Dendritic cell treated with granulocyte-macrophage colony-stimulating factor and Interleukin-4, amounts not matched to agents 40 ng/mL and 50 ng/mL, for 4 days (primary cell): Measurements from ENCODE around the gene CLDN5.

Experiments used
- H3K27ac Mint-ChIP-seq: one replicate; pipeline ENCODE4 v1.8.0; 2022; ENCODE audit warnings: mild to moderate bottlenecking, mixed read lengths
- H3K27me3 Mint-ChIP-seq: one replicate; pipeline ENCODE4 v1.8.0; 2022; ENCODE audit warnings: mild to moderate bottlenecking, mixed read lengths
- H3K36me3 Mint-ChIP-seq: one replicate; pipeline ENCODE4 v1.8.0; 2022; ENCODE audit warnings: low read depth, mixed read lengths
- H3K4me1 Mint-ChIP-seq: one replicate; pipeline ENCODE4 v1.8.0; 2022; ENCODE audit warnings: low read depth, mixed read lengths
- H3K4me3 Mint-ChIP-seq: one replicate; pipeline ENCODE4 v1.8.0; 2022; ENCODE audit warnings: mild to moderate bottlenecking, moderate library complexity, mixed read lengths
- H3K9me3 Mint-ChIP-seq: one replicate; pipeline ENCODE4 v1.8.0; 2022; ENCODE audit warnings: mixed read lengths
- intact Hi-C: fragments of 100-400 bp; cut with micrococcal nuclease; formaldehyde crosslinking; loops from one replicate; pipeline ENCODE4 v1.15.0; 2022

Gene CLDN5

GRCh38 chr22:19524170-19525115 lies at the start of gene CLDN5:
Gene CLDN5 (minus strand): TSS chr22:19524410. CDS start chr22:19524255, 155 bp downstream.
- no peaks in the 10 kb centered on the region for H3K9me3 Mint-ChIP-seq
- H3K4me3 Mint-ChIP-seq = no peak within 1 kb of the TSS
- intact Hi-C loops = no loop called here
- H3K27me3 Mint-ChIP-seq = peaks cover 47% of the 10 kb centered on the region
- no peak within 1 kb of the TSS for H3K27ac Mint-ChIP-seq
- no peaks in the 10 kb centered on the region for H3K36me3 Mint-ChIP-seq
- H3K4me1 Mint-ChIP-seq = peaks cover 12% of the 10 kb centered on the region

DNA sequence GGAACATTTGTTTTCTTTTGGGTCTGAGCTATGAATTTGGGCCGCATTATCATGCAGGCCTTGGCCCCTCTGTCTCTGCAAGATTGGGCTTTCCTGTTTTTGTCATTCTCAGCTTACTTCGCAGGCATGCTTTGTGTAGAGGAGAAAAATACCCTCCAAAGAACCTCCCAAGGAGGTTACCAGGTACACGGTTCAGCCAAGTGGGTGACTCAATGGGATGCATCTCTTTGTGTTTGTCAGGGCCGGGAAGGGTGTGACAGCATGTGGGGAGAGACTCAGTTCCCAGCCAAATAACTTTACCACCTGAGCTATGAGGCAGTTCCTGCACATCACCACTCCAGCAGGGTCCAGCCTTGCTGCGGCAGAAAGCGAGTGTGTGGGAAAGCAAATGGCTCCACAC lies 47.8 kb upstream of the CLDN5 start:
- Mint-ChIP-seq H3K27ac (no peak overlapping the region), H3K4me1 (peaks cover 9% of the 10 kb centered on the region), H3K36me3 (no peaks in the 10 kb centered on the region), H3K9me3 (no peaks in the 10 kb centered on the region), H3K4me3 (no peak overlapping the region), H3K27me3 (no peaks in the 10 kb centered on the region)
- intact Hi-C loops = no loop called here

DNA sequence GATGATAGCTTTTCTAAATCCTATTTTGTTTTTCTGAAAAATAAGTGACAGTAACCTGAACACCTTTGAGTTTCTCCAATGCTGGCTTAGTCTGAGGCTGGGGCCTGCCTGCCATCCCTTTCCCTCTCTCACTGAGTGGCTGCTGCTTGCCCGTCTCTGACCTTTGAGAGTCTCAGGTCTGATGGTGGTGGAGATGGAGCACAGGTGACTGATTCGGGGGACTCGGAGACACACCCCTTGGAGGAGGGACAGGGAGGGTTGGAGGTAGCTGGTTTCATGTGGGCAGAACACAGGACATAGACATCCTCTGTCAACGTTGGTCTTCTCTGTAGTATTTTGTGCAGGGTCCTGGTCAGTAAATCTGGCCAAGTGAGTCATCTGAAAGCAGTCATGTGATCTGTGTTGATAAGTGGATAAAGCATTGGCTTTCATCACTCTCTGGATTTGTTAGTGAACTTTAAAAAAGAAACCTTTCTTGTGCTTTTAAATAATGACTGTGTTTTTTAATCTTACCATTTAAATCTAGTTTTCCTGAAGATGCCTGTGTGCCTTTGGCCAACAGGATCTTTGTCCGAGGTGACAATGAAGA lies 47.1 kb upstream of the CLDN5 start:
- H3K4me1 Mint-ChIP-seq = peaks cover 3% of the 10 kb centered on the region
- no peak overlapping the region for H3K4me3 Mint-ChIP-seq
- H3K27ac Mint-ChIP-seq = no peak overlapping the region
- intact Hi-C loops = no loop called here
- no peaks in the 10 kb centered on the region for H3K9me3 Mint-ChIP-seq
- no peaks in the 10 kb centered on the region for H3K36me3 Mint-ChIP-seq
- H3K27me3 Mint-ChIP-seq = no peaks in the 10 kb centered on the region

DNA sequence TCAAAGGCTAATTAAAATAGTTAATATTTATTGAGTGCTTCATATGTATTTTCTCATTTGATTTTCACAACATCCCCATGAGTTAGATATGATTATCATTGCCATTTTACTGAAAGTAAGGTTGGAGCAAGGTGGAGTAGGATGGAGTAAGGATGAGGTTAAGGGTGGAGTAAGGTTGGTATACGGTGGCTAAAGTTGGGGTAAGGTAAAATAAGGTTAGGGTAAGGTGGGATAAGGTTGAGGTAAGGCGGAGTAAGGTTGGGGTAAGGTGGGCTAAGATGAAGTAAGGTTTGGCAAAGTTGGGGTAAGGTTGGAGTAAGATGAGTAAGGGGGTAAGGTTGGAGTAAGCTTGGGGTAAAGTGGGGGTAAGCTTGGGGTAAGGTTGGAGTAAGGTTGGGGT lies 45.8 kb upstream of the CLDN5 start:
- intact Hi-C loops = no loop called here
- H3K27ac Mint-ChIP-seq = no peak overlapping the region

DNA sequence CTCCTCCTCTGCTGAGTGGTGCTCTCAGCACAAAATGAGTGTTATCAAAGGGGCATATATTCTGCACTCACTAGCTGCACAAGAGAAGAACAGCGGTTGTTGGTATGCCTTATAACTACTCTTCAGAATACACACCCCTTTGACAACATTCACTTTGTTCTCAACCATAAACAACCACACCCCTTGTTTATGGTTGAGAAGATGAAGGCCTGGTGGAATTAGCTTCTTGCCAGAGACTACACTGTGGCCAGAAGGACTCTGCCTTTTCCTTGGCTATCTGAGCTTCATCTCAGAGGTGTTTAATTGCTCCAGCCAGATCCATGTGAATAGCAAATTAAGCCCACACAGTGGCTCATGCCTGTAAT lies 45.0 kb upstream of the CLDN5 start:
- H3K36me3 Mint-ChIP-seq = no peaks in the 10 kb centered on the region
- H3K4me3 Mint-ChIP-seq = no peak overlapping the region
- no peak overlapping the region for H3K27ac Mint-ChIP-seq
- no peaks in the 10 kb centered on the region for H3K27me3 Mint-ChIP-seq
- H3K9me3 Mint-ChIP-seq = no peaks in the 10 kb centered on the region
- intact Hi-C loops = no loop called here
- peaks cover 10% of the 10 kb centered on the region for H3K4me1 Mint-ChIP-seq

More for the DNA sequence above, 45.8 kb upstream of the CLDN5 start:
- Mint-ChIP-seq H3K9me3 (no peaks in the 10 kb centered on the region), H3K4me3 (no peak overlapping the region), H3K27me3 (no peaks in the 10 kb centered on the region), H3K36me3 (no peaks in the 10 kb centered on the region), H3K4me1 (peaks cover 10% of the 10 kb centered on the region)

- Mint-ChIP-seq H3K36me3 (no peaks in the 10 kb centered on the region), H3K4me1 (peaks cover 10% of the 10 kb centered on the region), H3K9me3 (no peaks in the 10 kb centered on the region), H3K27ac (no peak overlapping the region), H3K27me3 (no peaks in the 10 kb centered on the region), H3K4me3 (no peak overlapping the region)
- intact Hi-C loops = no loop called here
These were observed 44.4 kb upstream of the CLDN5 start for GRCh38 chr22:19568337-19569275.

DNA sequence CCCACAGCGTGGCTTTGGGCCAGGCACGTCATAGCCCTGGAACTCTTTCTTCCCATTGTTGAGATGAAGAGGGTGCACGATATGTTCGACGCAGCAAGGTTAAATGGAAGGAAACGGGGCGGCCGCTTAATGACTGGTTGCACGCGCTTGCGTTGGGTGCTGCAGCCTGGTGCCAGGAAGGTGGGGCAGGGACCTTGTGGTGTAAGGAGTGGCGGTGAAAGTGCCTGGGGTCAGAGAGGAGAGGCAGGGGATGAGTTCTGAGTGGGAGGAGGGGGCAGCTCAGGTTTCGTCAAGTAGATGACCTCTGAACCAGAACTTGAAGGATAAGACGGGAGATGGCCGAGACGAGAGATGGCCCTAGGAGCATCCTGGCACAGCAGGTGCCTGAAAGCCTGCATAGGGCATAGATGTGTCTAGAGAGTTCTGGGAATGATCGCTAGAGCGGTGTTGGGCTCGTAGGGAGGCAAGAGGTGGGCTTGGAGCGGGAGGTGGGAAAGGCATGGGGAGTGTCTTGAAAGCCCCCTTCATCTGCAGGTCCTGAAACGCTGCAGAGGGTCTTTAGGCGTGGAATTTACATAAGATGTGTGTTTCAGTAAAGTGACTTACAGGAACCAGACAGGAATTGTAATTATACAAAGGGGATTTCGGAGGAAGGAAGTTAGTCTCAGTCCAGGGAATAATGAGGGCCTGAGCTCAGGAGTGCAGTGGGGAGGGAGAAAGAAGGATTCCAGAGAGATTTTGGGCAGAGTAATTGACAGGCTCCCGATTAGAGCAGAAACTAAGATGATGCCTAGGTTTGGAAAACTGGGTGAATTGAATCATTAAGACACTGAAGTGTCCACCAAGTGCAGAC lies 43.2 kb upstream of the CLDN5 start:
- Mint-ChIP-seq H3K9me3 (no peaks in the 10 kb centered on the region), H3K27ac (no peak overlapping the region), H3K27me3 (no peaks in the 10 kb centered on the region), H3K4me3 (no peak overlapping the region), H3K4me1 (peaks cover 10% of the 10 kb centered on the region), H3K36me3 (no peaks in the 10 kb centered on the region)
- intact Hi-C loops = no loop called here

GRCh38 chr22:19566279-19567156 lies 42.3 kb upstream of the CLDN5 start:
- Mint-ChIP-seq H3K4me3 (no peak overlapping the region), H3K9me3 (no peaks in the 10 kb centered on the region), H3K27me3 (no peaks in the 10 kb centered on the region), H3K4me1 (peaks cover 10% of the 10 kb centered on the region), H3K27ac (no peak overlapping the region), H3K36me3 (no peaks in the 10 kb centered on the region)
- intact Hi-C loops = no loop called here

- intact Hi-C loops = no loop called here
- H3K4me1 Mint-ChIP-seq = peaks cover 10% of the 10 kb centered on the region
- no peaks in the 10 kb centered on the region for H3K36me3 Mint-ChIP-seq
- H3K4me3 Mint-ChIP-seq = no peak overlapping the region
- H3K9me3 Mint-ChIP-seq = no peaks in the 10 kb centered on the region
- H3K27me3 Mint-ChIP-seq = no peaks in the 10 kb centered on the region
- H3K27ac Mint-ChIP-seq = no peak overlapping the region
These were observed 41.4 kb upstream of the CLDN5 start for GRCh38 chr22:19565382-19566278.

DNA sequence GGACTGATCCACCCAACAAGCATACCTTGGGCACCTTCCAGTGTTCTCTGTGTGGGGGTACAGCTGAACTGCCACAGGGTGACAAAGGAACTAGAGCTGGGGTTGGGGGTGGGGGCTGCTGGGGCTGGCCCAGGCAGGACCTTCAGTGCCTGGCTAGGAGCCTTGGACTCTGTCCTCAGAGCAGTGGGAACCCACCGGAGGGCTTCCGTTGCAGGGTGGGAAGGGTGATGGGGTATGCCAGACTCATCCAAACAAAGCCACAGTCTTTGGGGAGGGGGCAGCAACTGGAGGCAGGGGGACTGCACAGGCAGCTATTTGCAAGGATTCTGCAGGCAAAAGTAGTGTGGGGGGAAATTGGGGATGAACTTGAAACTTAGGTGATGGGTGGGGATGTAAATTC lies 35.7 kb upstream of the CLDN5 start:
- Mint-ChIP-seq H3K4me3 (no peak overlapping the region), H3K36me3 (no peaks in the 10 kb centered on the region), H3K4me1 (no peaks in the 10 kb centered on the region), H3K27ac (no peak overlapping the region), H3K27me3 (no peaks in the 10 kb centered on the region), H3K9me3 (no peaks in the 10 kb centered on the region)
- intact Hi-C loops = no loop called here

- Mint-ChIP-seq H3K27me3 (no peaks in the 10 kb centered on the region), H3K27ac (no peak overlapping the region), H3K9me3 (no peaks in the 10 kb centered on the region), H3K4me1 (no peaks in the 10 kb centered on the region), H3K36me3 (no peaks in the 10 kb centered on the region), H3K4me3 (no peak overlapping the region)
- intact Hi-C loops = no loop called here
These were observed 35.2 kb upstream of the CLDN5 start for GRCh38 chr22:19559324-19559811.
